EL (cell line): ENCODE measurements around the gene FBXL4.

ENCODE experiments used
- DNase-seq: peaks from one replicate; pipeline ENCODE4 v3.0.0-alpha.2; 2016

FBXL4 gene

DNA sequence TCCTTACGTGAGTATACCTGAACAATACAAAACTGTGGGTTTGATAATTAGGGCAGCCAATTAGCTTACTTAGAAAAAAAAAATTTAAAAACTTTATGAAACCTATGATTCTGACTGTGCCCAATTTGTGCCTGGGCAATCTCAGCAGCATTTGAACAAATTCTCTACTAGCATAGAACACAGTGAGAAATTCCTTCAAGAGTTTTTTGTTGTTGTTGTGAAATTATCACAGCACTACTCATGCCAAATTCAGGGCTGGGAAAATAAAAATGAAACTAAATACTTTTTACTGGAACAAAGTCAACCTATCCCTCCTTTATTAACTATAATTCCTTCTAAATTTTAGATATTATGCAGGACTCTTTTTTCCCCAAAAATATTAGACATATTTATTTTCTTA, 70.5 kb downstream of the FBXL4 start:
- no peak for DNase-seq

- no peak for DNase-seq
Measured at GRCh38 chr6:98875375-98875774, 72.4 kb downstream of the FBXL4 start.

DNA sequence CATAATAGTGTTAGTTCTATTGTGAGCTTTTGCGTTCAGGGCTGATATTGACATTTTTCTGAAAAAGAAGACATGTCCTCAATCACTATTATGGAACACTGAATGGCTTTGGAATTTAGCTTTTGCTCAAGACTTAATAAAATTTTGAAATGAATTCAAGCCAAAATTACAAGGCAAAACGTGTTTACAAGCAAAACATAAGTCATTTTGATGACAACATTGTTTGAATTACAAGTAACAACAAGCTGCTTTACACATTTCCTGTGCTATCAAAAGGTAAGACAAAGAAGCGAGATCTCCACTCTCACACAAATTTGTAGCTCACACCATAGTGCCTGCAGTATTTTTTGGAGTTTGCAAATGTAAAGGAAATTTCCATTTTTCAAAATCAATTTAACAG, 75.9 kb downstream of the FBXL4 start:
- DNase-seq, result no peak

GRCh38 chr6:98871057-98871456, 76.7 kb downstream of the FBXL4 start:
- DNase-seq, result peak; percentile 3

DNA sequence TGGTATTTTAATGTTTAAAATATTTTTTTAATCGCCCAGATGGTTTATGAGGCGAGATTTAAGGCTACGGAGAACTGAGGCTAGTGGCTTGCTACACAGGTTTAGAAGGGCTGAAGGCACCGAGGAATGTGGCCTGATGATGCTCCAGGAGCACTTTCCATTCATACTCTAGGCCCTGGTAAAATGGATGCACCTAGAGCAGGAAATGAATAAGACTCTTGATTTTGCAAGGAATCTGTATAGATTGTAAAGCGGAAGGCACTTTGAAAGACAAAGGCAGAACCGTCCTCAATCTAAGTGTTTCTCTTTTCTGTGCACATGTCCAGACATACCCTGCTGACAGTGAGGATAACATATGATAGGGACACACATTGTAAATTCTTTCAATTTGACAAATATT, 83.2 kb downstream of the FBXL4 start:
- no peak for DNase-seq

DNA sequence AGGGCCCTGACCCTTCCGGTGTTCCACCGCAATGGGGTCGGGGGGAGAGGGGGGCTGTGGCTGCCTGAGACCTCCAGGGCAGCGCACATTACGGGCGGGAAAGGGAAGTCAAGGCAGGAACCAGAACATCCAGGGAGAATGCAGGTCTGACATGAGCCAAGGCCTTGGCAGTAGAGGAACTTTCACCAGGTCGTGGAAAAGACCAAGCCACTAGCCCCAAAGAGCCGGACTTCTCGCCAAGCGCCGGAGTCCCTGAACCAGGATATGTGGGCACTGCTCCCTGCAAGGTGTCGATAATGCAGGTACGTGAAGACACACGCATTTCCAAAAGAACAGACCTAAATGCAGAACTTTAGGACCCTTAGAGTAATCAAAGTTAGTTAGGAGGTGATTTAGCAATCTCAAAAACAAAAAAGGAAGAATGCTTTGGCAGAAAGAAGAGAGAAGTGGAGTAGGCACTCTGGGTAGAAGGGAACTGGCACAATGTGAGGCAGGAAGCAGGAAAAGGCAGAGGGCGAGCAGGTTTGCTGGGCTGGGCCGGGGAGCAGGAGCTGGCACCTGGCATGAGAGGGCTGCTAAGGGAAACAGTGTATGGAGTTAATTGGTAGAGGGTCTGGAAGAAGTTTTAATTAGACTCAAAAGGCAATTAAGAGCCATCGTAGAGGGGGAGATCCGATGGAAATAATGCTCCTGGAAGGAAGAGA, 99.1 kb downstream of the FBXL4 start:
- no peak for DNase-seq

GRCh38 chr6:98847779-98848538, 99.8 kb downstream of the FBXL4 start:
- no peak for DNase-seq

DNA sequence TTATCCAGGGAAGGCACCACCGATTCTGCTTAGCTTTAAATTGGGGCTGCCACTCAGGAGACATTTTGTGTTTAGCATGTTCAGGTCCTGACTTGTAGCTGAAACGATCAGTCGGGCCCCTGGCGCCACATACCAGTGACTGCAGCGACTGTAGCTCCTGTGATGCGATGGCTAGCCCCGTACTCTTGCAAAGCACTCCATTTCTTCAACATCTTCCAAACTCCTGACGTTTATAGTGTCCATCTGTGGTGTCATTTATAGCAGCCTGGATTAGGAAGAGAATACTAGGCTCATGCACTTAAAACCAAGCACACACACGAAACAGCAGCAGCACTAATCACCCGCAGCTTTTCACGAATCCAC, 100.3 kb downstream of the FBXL4 start:
- no peak for DNase-seq

- no peak for DNase-seq
Measured at GRCh38 chr6:98846021-98846380, 101.7 kb downstream of the FBXL4 start.

GRCh38 chr6:98845211-98846020, 102.3 kb downstream of the FBXL4 start:
- DNase-seq, result peak; percentile 82

DNA sequence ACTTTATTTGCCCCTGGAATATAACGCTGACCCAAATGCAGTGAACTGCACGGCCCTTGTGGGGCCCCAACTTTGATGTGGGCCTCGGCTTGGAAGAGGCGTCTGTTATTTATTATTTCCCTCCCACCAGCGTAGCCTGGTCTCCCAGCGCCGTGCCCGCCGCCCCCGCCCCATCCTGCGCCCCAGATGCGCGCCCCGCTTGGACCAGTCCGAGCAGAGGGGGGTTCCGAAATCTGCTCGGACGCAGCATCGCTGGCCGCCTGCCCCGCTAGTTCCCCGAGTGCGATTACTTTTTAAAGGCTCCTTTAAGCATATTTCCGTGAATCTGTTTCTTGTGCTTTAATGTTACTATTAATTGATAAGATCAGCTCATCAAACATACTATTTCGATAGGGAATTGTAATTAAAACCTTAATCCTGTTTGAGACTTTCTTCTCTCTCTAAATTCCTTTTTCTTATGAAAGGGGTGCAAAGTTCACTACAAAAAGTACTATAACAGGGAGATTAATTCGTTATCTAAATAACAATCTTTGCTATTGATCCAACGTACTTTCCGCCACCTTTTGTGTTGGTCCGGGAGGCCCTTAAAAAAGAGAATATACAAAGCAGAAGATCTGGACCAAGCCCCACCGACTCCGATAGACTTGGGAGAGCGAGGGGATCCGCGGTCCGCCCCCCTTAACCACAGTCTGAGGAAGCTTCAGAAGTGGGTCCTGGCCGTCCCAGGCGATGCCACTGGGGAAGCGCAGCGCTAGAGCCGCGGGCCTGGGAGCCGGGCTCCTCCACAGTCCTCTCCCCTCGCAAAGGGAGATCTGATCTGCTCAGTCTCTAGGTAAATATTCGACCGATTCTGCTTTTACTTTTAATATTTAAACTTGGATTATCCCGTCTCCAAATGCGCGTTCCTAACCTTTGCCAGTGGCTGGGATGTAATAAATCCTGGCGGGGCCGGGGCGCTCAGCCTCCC, 103.2 kb downstream of the FBXL4 start:
- no peak for DNase-seq

DNA sequence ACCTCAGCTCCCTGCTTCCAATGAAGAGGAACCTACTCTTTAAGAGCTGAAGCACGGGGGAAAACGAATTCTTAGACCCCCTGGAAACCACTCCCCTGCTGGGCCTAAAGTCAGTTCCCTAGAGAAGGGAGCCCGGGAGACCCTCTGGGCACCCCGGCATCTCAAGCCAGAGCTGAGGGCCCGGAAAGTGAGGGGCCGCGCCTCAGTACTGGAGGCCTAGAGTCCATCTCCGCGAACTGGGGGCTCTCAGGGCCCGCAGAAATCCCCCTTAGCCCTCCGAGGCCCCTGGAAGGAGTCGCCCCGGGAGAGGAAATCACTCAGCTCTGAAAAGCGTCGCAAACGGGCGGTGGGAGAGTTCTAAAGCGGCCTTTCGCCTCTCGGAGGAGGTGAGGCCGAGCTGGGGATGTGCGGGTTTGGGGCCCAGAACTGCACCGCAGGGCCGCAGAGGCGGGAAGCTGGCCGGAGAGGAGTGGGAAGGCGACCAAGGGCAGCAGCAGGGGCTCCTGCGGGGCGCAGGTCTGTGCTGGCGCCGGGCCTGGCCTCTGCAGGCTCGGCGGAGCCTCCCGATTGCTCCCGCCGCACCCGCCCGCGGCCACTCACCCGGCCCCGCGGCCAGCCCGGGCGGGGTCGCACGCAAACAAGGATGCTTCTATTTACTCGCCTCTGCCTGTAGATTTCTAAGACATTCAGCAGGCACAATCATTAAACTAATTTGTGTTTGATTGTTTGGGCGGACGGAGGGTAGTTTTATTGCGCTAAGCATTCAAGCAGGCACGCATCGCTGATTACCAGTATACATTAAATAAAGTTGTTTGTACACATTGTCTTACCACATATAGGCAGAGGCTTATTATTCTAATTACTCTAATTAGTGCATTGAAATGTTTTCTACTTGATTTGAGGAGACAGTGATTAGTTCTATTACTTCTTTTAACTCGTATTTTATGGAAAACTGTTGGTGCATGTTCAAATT, 104.2 kb downstream of the FBXL4 start:
- no peak for DNase-seq

DNA sequence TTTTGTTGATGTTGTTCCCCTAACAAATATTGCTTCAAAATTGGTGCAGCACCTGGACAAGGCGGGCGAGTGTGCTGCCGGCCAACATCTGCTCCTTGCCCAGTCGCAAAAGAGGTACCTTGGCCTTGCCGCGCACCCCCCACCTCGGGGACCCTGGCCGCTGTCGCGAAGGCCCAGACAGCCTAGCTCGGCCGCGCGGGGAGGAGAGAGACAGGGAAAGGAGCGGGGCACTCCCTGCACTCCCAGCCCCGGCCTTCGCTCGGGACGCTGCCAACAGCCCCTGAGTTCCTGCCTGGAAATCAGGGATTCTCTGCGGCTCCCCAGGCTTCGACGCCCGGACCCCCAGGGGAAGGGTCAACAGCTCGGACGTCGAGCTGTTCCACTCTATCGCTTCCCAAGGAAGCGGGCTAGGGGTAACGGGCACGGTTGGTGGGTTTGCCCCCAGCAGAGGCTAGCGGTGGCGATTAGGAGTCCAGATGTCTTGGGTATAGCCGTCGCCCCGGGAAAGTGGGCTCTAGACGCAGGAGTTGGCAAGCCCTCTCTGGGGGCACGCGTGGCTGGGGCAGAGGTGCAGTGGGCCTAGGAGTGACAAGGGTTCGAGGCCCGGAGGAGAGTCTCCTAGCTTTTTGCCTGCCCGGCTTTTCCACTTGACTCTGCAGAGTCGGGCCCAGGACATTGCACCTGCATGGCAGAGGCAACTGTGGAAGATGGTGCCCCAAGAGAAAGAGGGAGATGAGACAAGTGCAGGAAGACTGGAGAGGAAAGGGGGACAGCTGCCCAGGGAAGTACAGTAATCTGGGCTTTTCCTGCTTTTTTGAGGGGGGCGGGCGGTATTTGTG, 105.2 kb downstream of the FBXL4 start:
- no peak for DNase-seq

DNA sequence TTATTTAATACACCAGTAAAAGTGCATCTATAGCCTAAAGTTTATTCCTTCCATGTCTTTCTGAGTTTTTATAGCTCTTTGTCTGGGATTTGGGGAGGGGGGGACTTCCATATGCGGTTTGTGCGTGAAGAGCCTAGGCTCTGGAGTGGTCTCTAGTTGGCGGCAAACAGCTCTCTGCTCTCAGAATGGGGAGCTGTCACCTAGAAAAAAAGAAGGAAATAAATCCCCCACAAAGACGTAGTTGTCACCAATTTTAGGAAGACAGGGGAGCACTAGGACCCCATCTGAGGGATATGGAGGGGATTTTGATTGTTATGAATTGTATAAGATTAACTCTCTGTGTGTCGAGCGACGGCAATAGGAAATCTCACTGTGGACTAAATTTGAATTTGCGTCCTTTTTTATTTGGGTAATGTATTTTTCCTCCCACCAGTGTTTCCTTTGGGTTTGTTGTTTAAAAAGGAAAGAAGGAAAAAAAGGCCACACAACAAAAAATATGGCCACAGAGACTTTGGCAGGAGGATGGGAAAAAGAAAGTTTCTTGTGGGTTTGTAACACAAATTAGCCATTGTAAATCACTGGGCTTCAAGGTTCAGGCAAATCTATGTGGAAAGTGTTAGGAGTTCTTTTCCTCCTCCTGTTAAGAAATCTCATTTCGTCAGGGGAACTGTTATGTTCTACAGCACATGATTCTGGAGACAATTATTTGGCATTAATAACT, 106.0 kb downstream of the FBXL4 start:
- DNase-seq, result no peak

DNA sequence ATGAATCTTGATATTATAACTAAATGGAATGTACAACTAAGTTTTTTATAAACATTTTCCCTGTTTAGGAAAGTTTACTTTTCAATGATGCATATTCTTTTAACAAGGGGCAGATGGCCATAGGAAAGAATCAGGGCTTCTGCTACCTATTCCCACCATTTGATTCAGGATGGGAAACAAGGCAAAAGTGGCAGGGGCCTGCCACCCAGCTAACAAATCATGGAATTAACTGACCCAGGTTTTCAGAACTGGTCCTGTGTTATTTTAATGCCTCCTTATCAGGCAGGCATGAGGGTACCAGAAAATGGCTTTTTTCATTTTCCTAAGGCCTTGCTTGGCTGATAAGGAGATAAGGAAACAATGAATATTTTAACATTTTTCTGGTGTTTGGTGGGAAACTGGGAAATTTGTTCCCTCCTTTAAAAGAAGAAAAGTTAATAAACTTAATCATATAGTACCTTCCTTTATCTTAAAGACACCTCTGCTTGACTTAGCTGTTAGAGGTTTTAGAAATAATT, 106.7 kb downstream of the FBXL4 start:
- DNase-seq, result no peak

GRCh38 chr6:98840385-98840784, 107.4 kb downstream of the FBXL4 start:
- no peak for DNase-seq

DNA sequence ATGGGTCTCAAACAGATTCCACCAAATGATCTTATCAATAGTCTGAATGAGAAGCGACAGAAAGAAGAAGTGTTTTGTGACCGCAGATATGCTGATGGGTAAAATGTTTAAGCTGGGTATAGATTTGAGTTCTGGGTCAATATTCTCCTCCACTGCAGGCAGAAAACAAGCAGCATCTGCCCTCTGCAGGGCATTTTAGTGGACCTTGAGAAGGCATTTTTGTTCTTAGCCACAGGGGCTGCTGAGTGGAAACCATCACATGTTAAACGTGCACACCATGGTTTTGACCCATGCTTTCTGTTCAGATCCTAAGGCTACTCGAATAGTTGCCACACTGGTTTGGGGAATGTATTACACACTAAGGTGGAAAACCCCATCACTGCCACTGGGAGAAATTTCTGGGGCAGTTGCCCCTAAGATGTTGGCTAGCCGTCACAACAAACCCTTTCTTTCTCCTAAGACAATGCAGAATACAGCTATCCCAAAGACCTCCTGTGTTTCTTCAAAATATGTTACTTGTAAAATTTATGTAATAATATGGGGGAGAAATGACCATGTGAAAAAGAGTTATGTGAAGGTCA, 107.9 kb downstream of the FBXL4 start:
- DNase-seq, result no peak

- no peak for DNase-seq
Measured at GRCh38 chr6:98838975-98839374, 108.8 kb downstream of the FBXL4 start.

DNA sequence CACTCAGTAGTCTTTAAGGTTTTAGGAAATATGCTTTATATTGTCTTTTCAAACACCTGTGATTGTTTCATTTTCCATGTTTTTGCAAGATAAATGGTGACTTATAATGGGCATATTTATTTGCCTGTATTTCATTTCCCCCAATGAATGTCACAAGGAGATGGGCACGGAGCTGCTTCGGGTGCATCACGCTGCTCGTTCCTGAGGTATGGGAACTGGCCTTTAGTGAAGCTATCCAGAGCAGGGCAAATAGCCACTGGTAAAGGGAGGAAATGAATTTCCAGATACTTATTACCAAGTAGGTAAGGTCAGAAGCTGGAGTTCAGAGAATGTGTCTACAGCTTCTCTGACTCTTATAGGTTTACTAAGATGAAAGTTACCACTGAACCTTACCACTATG, 109.7 kb downstream of the FBXL4 start:
- DNase-seq, result no peak
